T-helper 22 cell (primary cell): Measurements from ENCODE around the gene HCK.
"Not testable (repeated sequence)": the region's sequence is repeated elsewhere in the genome, so short reads cannot be mapped to it uniquely, and the experiment has no call there.

Experiments
- DNase-seq: peaks from one replicate; pipeline ENCODE4 v3.0.0-alpha.2; 2020; ENCODE audit warnings: low read depth

HCK gene

DNA sequence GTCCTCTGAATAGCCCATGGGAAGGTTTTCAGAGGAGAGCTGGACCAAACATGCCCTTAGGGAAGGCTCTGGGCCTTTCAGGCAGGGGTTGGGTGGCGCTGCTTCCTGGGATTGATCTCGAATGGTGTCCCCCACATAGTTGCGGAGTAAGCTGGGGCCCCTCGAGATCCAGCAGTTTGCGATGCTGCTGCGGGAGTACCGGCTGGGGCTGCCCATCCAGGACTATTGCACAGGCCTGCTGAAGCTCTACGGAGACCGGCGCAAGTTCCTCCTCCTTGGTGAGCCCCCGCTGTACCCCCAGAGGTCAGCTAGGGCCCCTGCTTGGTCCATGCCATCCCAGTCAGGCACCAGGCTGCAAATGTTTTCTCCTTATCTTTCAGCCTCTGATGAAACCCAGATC lies 22.5 kb upstream of the HCK start:
- DNase-seq = no peak

DNA sequence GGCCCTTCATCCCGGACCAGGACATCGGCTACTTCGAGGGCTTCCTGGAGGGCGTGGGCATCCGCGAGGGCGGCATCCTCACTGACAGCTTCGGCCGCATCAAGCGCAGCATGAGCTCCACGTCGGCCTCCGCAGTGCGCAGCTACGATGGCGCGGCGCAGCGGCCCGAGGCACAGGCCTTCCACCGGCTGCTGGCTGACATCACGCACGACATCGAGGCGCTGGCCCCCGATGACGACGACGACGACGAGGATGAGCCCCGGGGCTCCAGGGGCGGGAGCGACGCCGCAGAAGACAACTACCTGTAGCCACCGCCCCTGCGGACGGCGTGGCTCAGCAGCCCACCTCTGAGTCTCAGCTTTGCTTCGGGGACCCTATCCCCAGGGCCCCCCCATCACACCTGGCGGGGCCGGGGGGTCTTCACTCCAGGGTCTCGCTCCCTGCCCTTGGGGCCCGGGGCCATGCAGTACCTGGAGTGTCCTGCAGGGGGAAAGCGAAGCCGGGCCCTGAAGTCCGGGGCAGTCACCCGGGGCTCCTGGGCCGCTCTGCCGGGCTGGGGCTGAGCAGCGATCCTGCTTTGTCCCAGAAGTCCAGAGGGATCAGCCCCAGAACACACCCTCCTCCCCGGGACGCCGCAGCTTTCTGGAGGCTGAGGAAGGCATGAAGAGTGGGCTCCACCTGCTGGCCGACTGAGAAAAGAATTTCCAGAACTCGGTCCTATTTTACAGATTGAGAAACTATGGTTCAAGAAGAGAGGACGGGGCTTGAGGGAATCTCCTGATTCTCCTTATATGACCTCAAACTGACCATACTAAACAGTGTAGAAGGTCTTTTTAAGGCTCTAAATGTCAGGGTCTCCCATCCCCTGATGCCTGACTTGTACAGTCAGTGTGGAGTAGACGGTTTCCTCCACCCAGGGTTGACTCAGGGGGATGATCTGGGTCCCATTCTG lies 20.8 kb upstream of the HCK start:
- DNase-seq = peak; percentile 11

DNA sequence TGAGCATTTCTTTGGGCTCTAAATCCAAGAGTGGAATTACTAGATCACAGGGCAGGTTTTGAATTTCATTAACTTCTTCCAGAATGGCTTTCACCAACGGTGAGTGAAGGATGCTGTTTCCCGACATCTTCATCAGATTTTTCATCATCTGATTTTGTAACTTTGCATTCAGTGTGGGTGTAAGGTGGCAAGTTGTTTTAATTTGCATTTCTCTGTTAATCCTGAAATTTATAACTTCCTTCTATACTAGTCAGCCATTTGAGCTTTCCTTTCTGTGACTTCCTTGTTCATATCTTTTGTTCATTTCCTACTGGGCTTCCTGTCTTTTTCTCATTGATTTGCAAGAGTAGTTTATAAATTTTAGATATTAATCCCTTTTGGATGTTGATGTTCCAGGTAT lies 18.7 kb upstream of the HCK start:
- no peak for DNase-seq

DNA sequence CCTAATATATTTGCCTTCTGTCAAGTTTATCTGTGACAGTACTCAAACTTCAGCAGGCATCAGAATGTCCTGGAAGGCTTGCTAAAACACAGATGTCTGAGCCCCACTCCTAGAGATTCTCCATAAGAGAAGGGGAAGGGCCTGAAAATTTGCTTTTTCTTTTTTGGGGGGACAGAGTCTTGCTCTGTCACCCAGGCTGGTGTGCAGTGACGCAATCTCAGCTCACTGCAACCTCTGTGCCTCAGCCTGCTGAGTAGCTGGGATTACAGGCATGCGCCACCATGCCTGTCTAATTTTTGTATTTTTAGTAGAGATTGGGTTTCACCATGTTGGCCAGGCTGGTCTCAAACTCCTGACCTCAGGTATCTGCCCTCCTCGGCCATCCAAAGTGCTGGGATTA lies 18.3 kb upstream of the HCK start:
- not testable (repeated sequence) for DNase-seq

DNA sequence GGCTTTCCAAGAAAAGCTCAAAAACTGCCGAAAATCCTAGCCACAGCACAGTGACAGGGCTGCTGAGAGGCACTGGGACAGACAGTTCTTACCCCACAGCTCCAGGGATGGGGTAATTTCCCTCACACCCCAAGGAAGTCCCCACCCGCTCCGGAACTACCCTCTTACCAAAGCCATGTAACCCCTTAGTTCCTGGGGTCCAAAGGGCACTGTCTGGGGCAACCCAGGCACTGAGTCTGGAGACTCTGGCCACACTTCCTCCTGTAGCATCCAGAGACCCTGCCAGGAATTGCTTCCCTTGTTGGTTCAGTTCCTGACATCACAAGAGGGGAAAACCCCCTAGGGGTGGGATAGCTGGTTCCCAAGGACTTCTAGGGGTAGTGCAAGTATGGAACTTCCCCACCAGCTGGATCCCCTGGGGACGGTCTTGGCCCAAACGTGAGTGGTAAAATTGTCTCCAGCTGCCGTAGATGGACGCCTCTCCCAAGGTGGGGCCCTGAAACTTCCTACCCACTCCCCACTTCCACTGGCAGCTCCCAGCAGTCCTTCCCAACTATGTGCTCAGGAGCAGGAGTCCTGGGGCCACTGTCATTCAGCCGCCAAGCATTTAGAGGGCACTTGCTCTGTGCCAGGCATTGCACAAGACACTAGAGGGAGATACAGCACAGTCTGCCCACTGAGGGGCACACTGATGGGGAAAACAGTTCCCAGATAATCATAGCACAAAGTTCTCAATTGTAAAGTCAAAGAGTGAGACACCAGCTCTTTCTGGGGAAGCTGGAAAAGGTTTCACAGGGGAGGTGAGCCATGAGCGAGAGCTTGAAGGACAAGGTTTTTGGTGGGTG lies 17.2 kb upstream of the HCK start:
- no peak for DNase-seq

DNA sequence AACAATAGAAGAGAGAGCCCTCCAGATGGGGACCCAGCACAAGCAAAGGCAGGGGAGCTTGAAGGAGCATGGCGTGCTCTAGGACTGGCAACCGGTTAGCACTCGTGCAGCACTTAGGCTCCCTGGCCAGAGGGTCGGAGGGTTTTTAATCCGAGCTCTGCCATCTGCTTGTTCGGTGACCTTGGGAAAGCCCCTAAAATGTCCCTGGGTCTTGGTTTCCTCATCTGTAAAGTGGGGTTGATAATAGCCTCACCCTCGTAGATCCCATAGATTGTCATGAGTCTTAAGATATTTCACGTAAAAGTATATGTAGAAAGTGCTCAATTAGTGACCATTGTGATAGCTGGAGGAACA lies 16.6 kb upstream of the HCK start:
- DNase-seq = no peak

DNA sequence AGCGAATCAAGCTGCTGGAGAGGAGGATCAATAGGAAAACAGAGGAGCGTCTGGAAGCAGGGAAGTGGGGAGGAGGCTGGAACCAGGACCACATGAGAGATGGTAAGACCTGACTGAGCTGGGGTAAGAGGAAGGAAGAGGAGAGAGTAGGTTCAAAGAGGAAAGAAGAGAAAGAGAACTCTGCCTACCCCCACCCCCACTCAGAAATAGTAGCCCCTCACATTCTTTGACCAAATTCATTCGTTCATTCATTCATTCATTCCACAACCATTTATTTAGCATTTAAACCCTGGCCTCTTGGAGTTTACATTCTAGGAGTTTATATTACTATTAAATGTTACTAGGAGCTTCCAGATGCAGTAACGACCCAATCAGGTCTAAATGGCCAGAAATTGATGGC lies 15.8 kb upstream of the HCK start:
- no peak for DNase-seq

DNA sequence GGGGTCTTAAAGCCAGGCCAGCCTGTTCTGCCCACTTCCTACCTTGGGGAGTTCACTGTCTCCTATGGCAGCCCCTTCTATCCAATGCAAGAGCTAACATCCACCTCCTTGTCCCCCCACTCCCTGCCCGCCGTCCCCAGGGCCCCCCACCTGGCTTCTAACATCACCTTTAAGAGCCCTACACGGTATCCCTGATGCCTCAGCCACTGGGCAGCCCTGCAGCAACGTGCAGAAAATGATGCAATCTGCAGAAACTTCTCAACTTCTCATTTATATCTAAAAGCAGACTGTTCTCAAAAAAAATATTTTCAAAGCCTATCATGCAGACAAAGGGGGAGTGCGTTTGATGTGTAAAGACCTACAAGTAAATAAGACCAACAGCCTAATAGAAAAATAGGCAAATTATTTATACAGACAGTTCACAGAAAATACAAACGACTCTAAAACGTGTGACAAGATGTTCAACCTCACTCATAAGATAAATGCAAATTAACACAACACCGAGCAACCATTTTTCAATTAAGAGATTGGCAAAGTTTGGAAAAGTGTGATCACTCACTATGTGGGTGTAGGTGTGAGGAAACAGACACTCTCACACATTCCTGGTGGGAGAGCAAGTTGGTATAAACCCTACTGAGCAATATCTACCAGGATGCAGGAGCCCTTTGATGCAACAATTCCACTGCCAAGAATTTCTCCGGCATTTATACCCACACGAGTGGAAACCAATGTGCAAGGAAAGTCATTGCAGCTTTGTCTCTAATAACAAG lies 15.1 kb upstream of the HCK start:
- no peak for DNase-seq

DNA sequence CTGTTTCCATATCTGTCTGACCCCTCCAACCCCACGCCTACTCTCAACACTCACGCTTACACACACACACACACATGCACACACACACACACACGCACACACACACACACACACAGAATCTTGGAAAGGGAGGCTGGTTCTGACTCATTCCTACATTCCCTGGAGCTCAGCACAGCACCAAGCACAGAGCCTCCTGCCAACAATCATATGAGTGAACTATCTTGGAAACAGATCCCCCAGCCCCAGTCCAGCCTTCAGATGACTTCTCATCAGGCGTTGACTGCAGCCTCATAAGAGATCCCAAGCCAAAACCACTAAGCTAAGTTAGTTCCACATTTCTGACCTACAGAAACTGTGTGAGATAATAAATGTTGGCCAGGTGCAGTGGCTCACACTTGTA lies 14.1 kb upstream of the HCK start:
- no peak for DNase-seq

DNA sequence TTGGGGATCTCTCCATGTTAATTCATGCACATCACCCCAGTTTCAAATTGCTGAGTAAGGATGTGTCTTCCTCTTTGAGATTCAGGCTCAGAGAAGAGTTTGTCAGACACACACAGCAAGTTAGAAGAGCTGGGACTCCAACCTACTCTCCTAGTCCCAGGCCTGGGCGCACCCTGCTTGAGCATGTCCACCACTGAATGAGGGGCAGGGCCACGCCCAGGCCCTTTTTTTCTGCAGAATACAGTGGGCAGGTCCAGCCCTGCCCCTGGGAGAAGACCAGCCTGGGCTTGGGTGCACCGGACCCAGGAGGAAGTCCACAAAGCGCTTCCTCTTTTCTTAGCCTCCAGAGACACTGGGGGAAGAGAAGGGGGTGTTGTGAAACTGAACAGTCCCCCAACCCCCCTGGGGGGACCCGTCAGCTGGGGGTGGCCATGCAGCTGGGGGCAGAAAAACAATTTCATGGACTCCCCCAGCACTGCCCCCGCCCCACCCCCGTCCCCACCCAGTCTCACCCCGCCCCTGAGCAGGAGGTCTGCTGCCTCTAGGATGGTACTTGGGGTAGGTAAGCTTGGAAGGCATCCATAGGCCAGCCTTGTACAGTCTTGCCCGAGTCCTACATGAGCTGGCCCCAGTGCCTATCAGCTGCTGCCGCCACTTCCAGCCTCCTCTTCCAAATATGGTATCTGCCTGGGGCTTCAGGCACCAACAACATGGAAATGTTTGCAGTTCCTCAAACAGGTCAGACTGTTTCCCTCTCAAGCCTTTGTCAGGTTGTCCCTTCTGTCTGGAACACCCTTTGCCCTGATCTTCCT lies 11.7 kb upstream of the HCK start:
- DNase-seq = no peak

DNA sequence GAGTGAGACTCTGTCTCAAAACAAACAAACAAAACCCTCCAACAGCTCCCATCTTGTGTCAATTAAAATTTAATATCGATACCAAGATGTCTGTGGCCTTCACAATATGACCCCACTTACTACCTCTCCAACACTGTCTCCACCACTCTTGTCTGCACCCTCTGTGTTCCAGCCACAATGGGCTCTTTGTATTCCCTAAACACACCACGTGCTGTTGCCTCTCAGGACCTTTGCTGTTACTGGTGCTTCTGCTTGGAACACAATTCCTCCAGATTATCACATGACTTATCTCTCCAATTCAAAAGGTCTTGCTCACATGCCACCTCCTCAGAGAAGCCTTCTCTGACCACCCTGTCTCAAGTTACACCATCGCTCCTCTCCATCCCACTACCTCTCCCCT lies 6.0 kb upstream of the HCK start:
- no peak for DNase-seq

DNA sequence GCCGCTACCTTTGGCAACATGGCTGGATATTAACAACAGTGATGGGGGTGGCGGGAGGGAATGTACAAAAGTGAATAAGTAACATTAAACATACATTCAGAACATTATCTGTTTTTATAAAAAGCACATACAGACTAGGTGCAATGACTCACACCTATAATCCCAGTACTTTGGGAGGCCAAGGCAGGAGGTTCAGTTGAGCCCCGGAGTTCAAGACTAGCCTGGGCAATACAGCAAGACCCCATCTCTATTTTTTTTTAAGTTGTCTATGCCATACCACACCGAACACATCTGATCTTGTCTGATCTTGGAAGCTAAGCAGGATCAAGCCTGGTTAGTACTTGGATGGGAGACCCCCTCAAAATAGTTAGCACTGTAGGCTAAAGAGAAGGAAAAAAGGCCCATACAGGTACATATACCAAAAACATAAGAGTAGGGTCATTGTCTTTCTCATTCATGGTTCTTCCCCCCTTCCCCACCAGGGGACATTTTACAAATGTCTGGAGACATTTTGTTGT lies 1.7 kb upstream of the HCK start:
- no peak for DNase-seq

DNA sequence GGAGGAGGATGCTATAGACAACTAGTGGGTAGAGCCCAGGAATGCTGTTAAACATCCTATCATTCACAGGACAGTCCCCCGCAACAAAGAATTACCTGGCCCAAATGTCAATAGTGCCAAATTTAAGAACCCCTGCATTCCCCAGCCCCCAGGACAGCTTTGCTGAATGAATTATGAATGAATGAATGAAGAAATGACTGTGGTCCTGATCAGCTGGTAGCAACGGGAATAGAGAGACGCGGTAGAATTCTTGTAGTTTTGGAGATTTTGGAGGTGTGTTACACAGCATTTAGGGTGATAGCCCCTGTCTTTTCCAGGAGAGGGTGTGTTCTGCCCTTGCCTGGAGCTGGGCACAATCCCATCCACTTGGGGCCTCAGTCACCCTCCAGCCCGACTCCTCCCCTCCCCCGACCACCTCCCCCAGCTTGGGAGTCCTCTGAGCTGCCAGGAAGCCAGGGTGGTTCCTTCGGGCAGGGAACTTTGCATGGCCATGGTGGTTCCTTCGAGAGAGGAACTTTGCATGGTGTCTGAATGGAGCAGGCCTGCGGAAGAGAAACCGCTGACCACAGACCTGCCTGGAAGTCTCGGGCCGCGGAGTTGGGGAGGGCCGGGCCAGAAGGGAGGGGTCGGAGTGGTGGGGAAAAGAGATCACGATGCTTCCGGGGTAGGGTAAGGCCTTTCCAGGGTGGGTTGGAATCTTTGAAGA lies 1.0 kb upstream of the HCK start:
- DNase-seq = no peak

DNA sequence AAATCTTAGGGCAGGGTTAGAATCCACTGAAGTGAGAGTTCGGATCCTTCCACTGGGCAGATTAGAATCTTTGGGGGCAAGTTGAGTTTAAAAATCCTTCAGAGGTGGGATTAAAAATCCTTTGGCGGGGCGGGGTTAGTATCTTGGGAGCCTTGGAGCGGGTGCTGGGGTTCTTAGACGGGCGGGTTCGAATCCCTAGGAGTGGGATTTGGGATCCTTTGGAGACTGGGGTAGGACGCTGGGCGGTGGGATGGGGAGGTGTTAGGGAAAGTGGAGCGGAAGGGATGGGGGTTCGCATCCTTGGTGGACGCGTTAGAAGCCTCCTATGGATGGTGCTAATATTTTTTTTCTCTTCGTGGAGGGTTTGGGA lies 337 bp upstream of the HCK start:
- DNase-seq = no peak

DNA sequence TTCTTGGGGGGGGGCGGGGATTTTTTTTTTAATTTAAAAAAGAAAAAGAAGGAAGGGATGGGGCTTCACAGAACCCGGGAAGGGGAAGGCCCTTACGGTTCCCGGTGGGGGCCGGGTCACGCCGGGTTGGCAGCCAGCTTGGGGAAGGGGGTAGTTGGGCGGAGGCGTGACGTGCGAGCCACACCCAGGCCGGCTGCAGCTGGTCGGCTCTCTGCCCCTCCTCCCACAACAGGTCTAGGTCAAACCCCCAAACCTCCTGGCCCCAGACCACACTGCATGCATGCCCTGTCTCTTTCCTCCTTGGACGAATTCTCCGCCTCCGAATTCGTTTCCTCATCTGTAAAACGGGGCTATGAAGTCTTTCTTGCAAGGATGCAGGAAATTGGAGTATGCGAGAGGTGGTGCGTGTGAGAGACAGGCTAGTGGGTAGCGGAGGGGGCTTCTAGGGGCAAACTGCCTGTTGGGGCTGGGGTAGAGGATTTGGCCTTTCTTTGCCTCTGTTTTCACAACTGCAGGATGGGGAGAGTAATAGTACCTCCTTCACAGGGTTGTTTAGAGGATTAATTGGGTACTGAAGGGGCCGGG lies 828 bp downstream of the HCK start:
- DNase-seq = no peak

DNA sequence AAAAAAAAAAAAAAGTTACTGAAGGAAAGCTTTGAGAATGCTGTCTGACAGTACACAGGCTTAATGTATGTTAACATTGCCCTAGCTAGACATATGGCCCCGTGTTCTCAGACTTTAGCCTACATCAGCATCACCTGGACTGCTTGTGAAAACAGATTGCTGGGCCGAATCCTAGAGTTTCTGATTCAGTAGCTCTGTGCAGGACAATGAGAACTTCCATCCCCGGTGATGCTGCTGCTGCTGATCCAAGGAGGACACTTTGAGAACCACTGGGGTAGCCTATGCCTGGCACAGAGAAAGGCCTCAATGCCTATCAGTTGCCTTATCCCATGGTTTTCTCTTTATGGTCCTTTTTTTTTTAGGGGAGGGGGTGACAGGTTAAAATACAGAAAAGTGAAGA lies 1.6 kb downstream of the HCK start:
- no peak for DNase-seq

DNA sequence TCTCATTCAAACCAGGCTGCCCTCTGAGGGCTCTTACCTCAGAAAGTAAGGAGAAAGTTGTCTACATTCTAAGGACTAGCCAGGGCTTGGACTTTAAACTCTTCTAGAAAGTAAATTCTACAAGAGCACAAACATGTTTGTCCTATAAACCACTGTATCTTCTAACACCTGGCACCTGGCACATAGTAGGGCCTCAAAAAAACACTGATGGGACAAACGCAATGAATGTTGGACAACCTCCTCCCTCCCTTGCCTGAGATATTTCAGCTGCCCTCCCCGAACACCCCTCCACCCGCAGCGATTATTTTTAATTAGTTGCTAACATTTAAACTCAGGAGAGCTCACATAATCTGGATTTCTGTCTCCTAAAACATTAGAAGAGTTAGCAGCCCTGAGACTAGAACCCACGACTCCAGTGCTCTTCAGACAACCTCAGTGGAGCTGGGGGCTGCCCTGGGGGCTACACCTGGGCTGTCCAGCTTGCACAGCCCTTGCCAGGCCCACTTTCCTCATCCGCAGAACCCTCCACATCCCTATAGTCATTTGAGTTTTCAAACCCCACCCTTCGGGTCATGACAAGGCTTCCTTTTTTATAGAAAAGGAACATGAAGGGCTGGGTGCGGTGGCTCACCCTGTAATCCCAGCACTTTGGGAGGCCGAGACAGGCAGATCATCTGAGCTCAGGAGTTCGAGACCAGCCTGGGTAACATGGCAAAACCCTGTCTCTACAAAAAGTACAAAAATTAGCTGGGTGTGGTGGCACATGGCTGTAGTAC lies 4.9 kb downstream of the HCK start:
- DNase-seq = no peak

DNA sequence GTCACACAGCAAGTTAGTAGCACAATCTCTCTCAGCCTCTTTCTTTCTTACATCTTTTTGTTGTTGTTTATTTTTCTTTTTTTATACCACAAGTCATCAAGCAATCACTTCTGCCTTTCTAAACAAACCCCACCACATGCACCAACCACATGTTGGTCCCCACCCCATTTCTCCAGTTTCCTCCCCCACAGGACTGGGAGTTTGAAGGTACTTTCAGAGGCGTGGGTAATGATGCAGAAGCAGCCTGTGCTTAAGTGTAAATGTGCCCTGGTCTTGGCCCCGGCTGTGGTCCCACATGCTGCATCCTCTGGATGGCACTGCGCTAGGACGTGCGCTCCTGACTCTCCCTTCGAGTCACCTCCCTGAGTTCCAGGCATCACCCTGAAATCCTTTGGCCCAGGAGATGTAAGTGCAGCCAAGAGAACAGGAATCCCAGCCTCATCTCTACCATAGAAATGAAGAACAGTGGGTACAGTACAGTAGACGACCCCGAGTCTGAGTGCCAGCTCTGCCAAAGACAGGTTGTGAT lies 5.7 kb downstream of the HCK start:
- no peak for DNase-seq

DNA sequence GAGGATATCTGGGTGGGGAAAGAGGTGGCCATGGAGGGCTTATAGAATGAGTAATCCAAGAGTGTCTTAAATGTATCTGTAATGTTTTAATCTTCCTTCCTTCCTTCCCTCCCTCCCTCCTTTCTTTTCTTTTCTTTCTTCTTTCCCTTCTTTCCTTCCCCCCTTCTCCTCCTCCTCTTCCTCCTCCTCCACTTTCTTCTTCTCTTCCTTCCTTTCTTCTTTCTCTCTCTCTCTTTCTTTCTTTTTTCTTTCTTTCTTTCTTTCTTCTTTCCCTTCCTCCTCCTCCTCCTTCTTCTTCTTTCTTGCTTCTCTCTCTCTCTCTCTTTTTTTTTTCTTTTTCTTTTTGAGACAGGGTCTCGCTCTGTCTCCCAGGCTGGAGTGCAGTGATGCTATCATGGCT lies 7.1 kb downstream of the HCK start:
- no peak for DNase-seq
